GM18505 (cell line): Measurements from ENCODE around the gene CYTH4.

ENCODE experiments used
- ATAC-seq: cut with Tn5 transposase; IDR thresholded peaks from one replicate; pipeline ENCODE4 v1.9.1; 2021; ENCODE audit not compliant: unreplicated experiment
- POLR2A ChIP-seq: IDR thresholded peaks from 4 replicates; pipeline ENCODE4 v1.6.1; 2011; ENCODE audit warnings: borderline replicate concordance; ENCODE audit not compliant: insufficient read depth, insufficient read length; ENCODE audit errors: extremely low read depth

CYTH4 gene

DNA sequence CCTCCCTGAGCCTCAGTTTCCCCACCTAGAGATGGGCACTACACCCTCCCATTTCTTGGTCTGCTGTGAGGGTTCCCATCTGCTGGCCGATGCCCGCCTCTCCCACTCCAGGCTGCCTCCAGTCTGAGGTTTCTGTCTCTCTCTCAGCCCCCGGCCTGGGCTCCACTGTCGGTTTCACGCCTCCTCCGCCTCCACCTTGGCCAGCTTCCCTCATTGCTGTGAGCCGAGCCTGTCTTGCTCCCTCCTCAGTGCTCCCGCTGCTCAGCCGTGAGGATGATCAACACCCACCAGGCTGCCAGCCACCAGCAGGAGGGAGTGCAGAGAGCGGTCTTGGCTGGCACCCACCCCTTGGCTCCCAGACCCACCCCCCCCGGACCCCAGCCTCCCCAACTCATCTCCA is 61.0 kb downstream of the CYTH4 start:
- TF ChIP-seq POLR2A = no peak
- no peak for ATAC-seq

DNA sequence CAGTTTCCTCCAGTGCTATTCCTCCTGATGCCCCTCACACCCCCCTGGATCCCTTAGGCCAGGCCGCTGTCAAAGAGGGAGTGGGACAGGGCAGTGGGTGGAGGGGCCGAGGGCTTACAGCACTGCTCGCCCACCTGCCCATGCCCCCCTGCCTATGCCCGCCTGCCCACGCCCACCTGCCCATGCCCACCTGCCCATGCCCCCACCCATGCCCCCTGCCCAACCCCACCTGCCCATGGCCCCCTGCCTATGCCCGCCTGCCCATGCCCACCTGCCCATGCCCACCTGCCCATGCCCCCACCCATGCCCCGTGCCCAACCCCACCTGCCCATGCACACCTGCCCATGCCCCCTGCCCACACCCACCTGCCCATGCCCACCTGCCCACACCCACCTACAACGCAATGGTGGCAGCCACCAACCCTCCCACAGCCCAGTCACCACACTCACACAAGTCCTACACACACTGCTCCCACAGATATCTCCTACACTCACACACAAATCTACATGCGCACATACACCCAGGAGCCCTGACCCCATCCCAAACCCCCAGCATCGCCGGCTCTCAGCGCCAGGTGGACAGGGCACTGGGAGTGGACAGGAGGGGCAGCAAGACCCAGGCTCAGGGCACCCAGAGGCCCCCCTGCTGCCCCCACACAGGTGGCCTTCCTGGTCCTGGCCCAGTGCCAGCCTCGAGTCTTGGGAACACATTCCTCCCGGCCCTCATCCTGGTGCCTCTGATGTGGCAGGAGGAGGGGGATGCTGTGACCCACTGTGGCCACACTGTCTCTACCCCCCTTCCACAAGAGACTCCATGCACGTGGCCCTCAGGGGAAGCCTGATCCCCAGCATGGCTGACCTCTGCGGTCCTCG is 61.8 kb downstream of the CYTH4 start:
- no peak for ATAC-seq
- TF ChIP-seq POLR2A = no peak

DNA sequence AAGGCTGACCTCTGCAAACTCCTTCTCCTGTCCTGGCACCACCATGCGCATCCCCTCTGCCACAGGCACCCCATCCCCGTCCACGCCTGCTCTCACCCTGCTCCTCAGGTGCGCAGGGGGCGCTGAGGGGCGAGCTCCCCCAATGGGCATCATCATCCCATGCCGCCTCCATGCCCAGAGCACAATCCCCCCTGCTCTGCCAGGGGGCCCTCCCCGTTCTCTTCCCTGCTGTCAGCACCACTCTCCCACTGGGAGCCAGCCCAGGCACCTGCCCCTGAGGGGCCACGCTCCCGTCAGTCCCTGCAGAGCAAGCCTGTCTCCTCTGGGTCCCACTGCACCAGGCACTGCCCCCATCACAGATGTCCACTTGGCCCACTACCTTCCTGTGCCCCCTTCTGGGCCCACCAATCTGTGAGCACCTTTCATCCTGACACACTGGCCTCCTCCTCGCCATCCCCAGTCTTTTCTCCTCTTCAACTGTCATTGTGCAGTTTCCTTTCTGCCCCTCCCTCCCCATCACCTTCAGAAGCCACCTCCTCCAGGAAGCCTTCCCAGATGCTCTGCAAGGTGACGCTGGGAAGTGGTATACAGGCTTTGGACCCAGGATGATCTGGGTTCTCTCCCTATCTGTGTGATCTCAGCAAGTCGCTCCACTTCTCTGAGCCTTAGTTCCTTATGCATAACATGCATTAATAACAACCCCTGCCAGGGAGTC is 62.6 kb downstream of the CYTH4 start:
- ATAC-seq = no peak

DNA sequence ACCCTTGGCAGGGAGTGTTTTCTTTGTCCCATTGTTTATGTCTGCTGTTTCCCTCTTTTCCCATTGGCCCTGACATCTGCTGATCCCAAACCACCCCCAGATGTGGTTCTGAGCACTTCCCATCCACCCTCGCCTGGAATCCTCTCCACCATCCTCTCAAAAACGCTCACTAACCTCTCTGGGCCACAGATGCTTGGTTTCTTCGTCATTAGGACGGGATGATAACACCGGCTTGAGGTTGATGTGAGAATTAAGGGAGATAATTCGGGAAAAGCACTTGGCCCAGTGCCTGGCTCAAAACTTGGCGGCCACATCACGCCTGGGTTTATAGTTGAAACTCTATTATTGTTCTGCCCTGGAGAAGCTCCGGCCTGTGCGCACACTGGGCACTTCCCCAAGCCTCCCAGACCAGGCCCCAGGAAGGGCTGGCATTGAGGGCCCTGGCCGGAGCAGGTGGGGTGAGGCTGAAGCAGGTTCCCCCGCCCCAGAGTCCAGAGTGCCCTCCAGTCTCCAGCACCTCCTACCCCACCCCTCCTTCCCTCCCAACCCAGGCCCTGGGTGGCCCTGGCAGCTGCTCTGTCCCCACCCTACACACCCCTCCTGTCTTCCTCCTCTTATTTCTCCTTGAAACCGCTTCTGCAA is 63.7 kb downstream of the CYTH4 start:
- no peak for ATAC-seq
- TF ChIP-seq POLR2A = no peak

More for the DNA sequence above, 62.6 kb downstream of the CYTH4 start:
- TF ChIP-seq POLR2A = no peak

DNA sequence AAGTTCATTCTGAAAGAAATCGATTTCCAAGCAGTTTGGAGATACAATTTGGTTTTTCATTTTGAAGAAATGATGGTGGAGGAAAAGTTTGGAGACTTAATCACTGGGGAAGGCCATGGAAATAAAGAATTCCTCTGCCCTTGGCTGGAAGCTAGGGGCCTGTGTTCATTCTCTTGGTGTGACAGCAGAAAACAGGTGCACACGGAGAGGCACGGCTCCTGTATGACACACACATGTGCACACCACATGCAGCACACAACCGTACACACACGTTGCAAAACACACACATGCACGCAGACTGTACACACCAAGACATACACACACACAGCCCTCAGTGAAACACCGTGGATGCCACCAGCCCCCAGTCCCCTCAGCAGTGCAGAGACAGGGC is 64.2 kb downstream of the CYTH4 start:
- no peak for ATAC-seq
- no peak for TF ChIP-seq POLR2A

DNA sequence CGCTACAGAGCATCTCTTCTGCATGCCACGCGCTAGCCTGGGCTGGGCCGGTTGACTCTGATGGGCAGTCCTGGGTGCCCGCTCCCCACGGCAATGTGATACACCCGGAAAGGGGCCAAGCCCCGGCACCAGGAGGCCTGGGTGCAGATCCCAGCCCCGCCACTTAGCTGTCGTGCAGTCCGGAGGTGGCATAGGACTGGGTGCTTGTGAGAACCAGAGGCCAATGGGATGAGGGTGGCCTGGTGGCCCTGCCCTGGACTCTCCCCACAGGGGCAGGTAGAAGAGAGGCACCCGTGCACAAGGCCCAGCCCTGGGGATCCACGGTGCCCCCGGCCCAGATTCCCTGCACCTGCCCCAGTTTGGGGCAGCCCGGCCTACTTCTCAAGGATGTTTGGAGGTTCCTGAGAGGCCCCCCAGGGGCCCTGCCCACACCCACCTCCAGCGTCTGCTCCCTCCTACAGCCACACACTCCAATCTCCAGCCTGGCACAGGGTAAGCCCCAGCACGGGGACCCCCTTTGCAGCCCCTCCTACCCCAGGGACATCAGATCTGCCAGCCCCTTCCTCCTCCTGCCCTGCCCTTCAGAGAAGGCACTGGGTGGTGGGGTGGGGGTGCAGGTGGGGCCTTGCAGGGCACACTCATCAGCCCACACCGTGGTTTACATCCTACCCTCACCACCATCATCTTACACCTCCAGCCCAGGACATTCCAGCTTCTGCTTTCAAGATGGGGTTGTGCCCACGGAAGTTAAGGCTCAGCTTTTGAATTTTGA is 66.9 kb downstream of the CYTH4 start:
- TF ChIP-seq POLR2A = no peak
- ATAC-seq = no peak

DNA sequence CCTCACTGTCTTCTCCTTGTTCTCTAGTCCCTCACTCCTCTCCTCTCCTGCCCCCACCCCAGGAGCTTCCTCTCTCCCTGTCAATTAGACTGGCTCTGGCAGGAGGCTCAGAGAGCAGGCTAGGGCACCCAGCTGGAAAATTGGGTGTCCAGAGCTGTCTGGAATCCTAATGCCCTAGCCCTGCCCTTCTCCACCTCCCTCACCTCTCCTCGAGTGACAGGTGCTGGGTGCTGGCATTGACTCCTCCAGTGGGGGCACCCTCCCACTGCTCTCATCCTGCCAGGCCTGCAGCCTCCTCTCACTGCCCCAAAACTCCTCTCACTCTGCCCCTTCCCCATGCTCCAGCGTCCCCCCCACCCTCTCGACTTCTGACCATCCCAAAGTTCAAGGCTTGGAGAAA is 68.9 kb downstream of the CYTH4 start:
- ATAC-seq = no peak
- TF ChIP-seq POLR2A = no peak

DNA sequence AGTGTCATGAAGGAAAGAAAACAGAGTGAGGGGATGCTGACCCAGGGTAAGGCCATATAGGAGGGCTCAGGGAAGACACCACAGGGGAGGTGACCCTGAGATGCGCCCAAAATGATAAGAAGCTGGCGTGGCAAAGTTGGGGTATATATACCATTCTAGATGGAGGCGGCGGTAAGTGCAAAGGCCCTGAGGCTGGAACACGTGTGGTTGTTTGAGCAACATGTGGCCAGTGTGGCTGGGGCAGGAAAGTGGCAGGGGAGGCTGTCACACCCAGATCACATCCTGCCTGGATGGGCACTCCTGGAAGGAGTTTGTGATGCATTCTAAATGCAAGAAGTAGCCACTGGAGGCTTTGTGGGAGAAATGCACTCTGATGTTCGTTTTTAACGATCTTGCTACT is 70.2 kb downstream of the CYTH4 start:
- no peak for ATAC-seq
- no peak for TF ChIP-seq POLR2A

DNA sequence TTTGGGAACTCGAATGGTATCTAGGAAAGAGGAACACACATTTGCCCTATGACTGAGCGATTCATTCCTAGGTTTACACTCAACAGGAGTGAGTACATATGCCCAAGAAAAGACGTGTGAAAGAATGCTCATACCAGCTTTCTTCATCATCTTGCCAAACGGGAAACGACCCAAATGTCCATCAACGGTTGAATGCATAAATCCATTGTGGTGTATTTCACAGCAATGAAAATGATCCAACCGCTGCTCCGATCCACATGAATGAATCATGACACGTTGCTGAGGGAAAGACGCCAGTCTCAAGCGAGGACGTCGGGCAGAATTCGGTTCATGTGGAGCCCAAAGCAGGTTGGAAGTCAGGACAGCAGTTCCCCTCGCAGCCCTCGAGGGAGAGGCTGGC is 71.5 kb downstream of the CYTH4 start:
- no peak for TF ChIP-seq POLR2A

DNA sequence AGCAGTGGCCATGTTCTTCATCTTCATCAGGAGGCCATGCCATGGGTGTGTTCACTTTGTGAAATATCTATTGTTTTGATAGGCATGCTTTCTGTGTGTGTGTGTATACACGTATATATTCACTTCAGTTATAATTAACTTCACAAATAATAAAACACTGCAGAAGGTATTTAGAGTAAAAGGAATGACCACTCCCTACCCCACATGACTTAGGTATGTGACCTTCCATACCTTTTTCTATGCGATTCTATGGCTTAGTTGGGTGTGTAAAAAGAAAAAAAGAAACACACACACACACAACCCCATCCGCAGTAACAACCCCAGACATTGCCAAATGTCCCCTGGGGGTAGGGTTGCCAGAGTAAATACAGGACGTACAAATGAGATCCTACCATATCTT is 72.0 kb downstream of the CYTH4 start:
- no peak for TF ChIP-seq POLR2A

More for the DNA sequence above, 71.5 kb downstream of the CYTH4 start:
- ATAC-seq = no peak

DNA sequence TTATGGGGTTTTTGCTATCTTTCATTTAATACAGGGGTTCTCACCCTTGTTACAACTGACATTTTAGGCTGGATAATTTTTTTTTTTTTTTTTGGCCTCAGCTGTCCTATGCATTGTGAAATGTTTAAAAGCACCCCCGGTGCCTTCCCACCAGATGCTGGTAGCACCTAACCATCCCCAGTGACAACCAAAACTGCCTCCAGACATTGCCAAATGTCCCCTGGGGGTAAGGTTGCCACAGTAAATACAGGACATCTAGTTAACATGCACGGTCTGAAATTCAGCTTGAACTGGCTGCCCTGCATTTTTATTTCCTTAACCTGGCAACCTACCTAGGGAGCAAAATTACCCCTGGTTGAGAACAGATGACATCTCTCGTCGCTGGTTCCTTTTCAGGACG is 72.4 kb downstream of the CYTH4 start:
- ATAC-seq = no peak
- TF ChIP-seq POLR2A = no peak

More for the DNA sequence above, 72.0 kb downstream of the CYTH4 start:
- ATAC-seq = no peak

DNA sequence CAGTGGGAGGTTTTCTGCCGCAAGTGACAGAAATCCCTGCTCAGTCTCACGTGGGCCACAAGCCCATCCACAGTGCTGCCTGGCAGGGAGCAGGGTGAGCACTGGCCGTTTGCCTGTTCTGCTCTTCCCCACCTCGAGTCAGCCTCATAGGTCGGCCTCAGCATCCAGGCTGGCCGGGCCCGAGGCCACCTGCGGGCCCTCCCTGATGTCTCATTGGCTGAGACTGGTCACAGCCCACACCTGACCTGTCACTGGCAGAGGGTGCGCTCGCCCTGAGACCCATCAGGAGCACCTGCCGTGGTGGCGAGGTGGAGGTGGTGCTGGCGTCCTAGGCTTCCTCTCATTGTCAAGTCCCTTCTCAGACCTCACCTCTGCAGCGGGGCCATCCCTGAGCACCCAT is 72.9 kb downstream of the CYTH4 start:
- ATAC-seq = no peak
- TF ChIP-seq POLR2A = no peak

DNA sequence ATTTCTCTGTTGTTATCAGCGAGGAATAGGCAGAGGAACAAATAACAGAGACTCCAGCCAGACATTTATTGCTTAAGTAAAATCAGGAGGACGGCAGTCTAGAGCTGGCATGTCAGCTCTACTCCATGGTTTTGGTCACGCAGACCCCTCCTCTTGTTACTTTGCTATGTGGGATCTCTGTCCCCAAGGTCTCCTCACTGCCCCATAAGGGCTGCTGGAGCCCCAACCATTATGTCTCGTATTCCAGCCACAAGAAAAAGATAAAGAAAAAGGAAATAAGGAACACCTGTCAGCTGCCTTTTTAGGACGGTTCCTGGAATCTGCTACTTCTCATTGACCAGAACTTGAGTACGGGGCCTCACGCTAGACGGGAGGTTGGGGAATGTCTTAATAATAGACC is 74.6 kb downstream of the CYTH4 start:
- TF ChIP-seq POLR2A = no peak
- no peak for ATAC-seq
